GM18511 (cell line): ENCODE results near the gene EFNA1.
A peak's percentile ranks its signal among the peaks of the same experiment; 100 is the strongest.

Source experiments
- ATAC-seq: cut with Tn5 transposase; IDR thresholded peaks from one replicate; pipeline ENCODE4 v1.9.1; 2021; ENCODE audit warnings: mild to moderate bottlenecking, moderate library complexity; ENCODE audit not compliant: unreplicated experiment

The EFNA1 gene

GRCh38 chr1:155124503-155125463 is 2.9 kb upstream of the EFNA1 start:
- no peak for ATAC-seq

- no peak for ATAC-seq
These were observed 2.1 kb upstream of the EFNA1 start for GRCh38 chr1:155125511-155125945.

GRCh38 chr1:155125946-155126555 is 1.6 kb upstream of the EFNA1 start:
- no peak for ATAC-seq

GRCh38 chr1:155126556-155127104 is 1.0 kb upstream of the EFNA1 start:
- ATAC-seq: no peak

- ATAC-seq: no peak
These were observed 485 bp downstream of the EFNA1 start for GRCh38 chr1:155127967-155128754.

- ATAC-seq: no peak
These were observed 1.2 kb downstream of the EFNA1 start for GRCh38 chr1:155128755-155129473.

- ATAC-seq: no peak
These were observed 2.8 kb downstream of the EFNA1 start for GRCh38 chr1:155130272-155131006.

GRCh38 chr1:155131285-155131684 is 3.6 kb downstream of the EFNA1 start:
- ATAC-seq: no peak

- no peak for ATAC-seq
These were observed 4.2 kb downstream of the EFNA1 start for GRCh38 chr1:155131856-155132255.

- ATAC-seq: no peak
These were observed 6.2 kb downstream of the EFNA1 start for GRCh38 chr1:155133799-155134281.

- no peak for ATAC-seq
These were observed 6.6 kb downstream of the EFNA1 start for GRCh38 chr1:155134322-155134721.

- ATAC-seq: no peak
These were observed 7.3 kb downstream of the EFNA1 start for GRCh38 chr1:155134880-155135414.

GRCh38 chr1:155135415-155136028 is 7.8 kb downstream of the EFNA1 start, which contains the start of gene SLC50A1:
TSS of gene SLC50A1 (plus strand) at chr1:155135852. CDS start at chr1:155135912, 60 bp downstream.
- ATAC-seq: peak; percentile 79

- no peak for ATAC-seq
These were observed 9.1 kb downstream of the EFNA1 start for GRCh38 chr1:155136748-155137147.

- no peak for ATAC-seq
These were observed 9.7 kb downstream of the EFNA1 start for GRCh38 chr1:155137154-155137949.

GRCh38 chr1:155139895-155140629 is 12.4 kb downstream of the EFNA1 start, which contains the start of gene DPM3:
TSS of gene DPM3 (minus strand) at chr1:155140531. CDS start at chr1:155140240, 291 bp downstream.
- ATAC-seq: peak; percentile 58

- no peak for ATAC-seq
These were observed 12.9 kb downstream of the EFNA1 start for GRCh38 chr1:155140630-155140953.
